Endothelial cell of umbilical vein (primary cell): Measurements from ENCODE around the gene ATXN1. TPM values are rescaled to one million over a fixed set of nuclear protein-coding genes. Genes with fewer than 3 reads are reported as not detected.

Experiments used
- BruUV-seq: library from RNA; stranded (reverse); fragments of 400-500 nt; replicated peaks from 2 replicates; lab custom pipeline; 2021; lab: Mats Ljungman, UMichigan
- CTCF ChIA-PET: fragments of 300-600, 350-600 bp; sonication (Branson Sonifier 250); formaldehyde crosslinking; loops from one replicate; lab custom pipeline; 2021; ENCODE audit warnings: antibody characterized with exemption, inconsistent platforms; lab: Charles Lee
- POLR2A ChIA-PET: fragments of 300-600, 350-600 bp; sonication (Branson Sonifier 250); formaldehyde crosslinking; loops from one replicate; lab custom pipeline; 2021; ENCODE audit warnings: antibody characterized with exemption, inconsistent platforms; lab: Charles Lee
- DNase-seq: peaks from one replicate; pipeline ENCODE4 v3.0.0-alpha.2; 2011; ENCODE audit warnings: low read depth, low spot score
- FAIRE-seq: peaks from 2 replicates; lab custom pipeline; 2011; peaks lifted over from hg19 to GRCh38; lab: Jason Lieb, UNC
- H2AFZ ChIP-seq: 2 replicates; pipeline ENCODE4 v1.6.0; 2012; ENCODE audit warnings: low read depth, low read length, control low read depth, inconsistent platforms
- H3K27ac ChIP-seq: 2 replicates; pipeline ENCODE4 v1.5.1; 2011; ENCODE audit warnings: low read depth, mild to moderate bottlenecking, control low read depth, low read length, moderate library complexity; ENCODE audit not compliant: insufficient read depth
- H3K27me3 ChIP-seq, 2 experiments: 2 replicates each; pipeline versions ENCODE4 v1.6.0 to v1.6.1; 2011; ENCODE audit warnings: low read length in 2 of 2, mixed read lengths in 1 of 2; ENCODE audit not compliant: control insufficient read depth in 2 of 2, insufficient read depth in 2 of 2
- H3K36me3 ChIP-seq, 2 experiments: 2 replicates in 1 of 2; 3 replicates in 1 of 2; pipeline ENCODE4 v1.5.1; 2011; ENCODE audit warnings: low read length in 2 of 2, mild to moderate bottlenecking in 1 of 2, moderate library complexity in 1 of 2; ENCODE audit not compliant: control insufficient read depth in 2 of 2, insufficient read depth in 2 of 2; ENCODE audit errors: extremely low read depth in 1 of 2
- H3K4me1 ChIP-seq: 3 replicates; pipeline ENCODE4 v1.5.1; 2011; ENCODE audit warnings: mild to moderate bottlenecking, low read length; ENCODE audit not compliant: control insufficient read depth, insufficient read depth; ENCODE audit errors: extremely low read depth
- H3K4me2 ChIP-seq: 2 replicates; pipeline ENCODE4 v1.6.1; 2011; ENCODE audit warnings: low read length, control low read depth, mixed read lengths; ENCODE audit not compliant: insufficient read depth
- H3K4me3 ChIP-seq, 3 experiments: fragments of 200-600 bp in 1 of 3; sonication (generic), shearing (Covaris generic) in 1 of 3; replicated peaks in 1 of 3; 2 replicates each; pipeline ENCODE4 v1.5.1; 2011 to 2016; ENCODE audit warnings: control low read depth in 3 of 3, low read length in 3 of 3, mild to moderate bottlenecking in 2 of 3, inconsistent platforms in 1 of 3, low read depth in 1 of 3, moderate library complexity in 1 of 3; ENCODE audit not compliant: insufficient read depth in 1 of 3
- H3K79me2 ChIP-seq: 2 replicates; pipeline ENCODE4 v1.6.0; 2012; ENCODE audit warnings: low read length, inconsistent platforms; ENCODE audit not compliant: control insufficient read depth, insufficient read depth
- H3K9ac ChIP-seq: replicated peaks from 2 replicates; pipeline ENCODE3; 2011; ENCODE audit warnings: low read length, control low read depth; ENCODE audit not compliant: insufficient read depth; ENCODE audit errors: extremely low read depth
- H3K9me1 ChIP-seq: replicated peaks from 3 replicates; pipeline ENCODE4 v1.6.0; 2011; ENCODE audit warnings: mild to moderate bottlenecking, low read length; ENCODE audit not compliant: control insufficient read depth, insufficient read depth; ENCODE audit errors: extremely low read depth
- H3K9me3 ChIP-seq: replicated peaks from 2 replicates; pipeline ENCODE4 v1.5.1; 2012; ENCODE audit warnings: low read length, inconsistent platforms; ENCODE audit not compliant: control insufficient read depth, insufficient read depth
- H4K20me1 ChIP-seq: replicated peaks from 2 replicates; pipeline ENCODE3; 2011; ENCODE audit warnings: mild to moderate bottlenecking, low read length; ENCODE audit not compliant: control insufficient read depth, insufficient read depth; ENCODE audit errors: extremely low read depth
- CTCF ChIP-seq, 2 donors: IDR thresholded peaks; 1 replicate in 1 of 2; 2 replicates in 1 of 2; pipeline ENCODE4 v1.5.1; 2011; ENCODE audit warnings: low read length in 2 of 2, mild to moderate bottlenecking in 2 of 2, moderate library complexity in 2 of 2, control low read depth in 1 of 2, inconsistent platforms in 1 of 2, low read depth in 1 of 2; ENCODE audit not compliant: insufficient read depth in 1 of 2; ENCODE audit errors: extremely low read depth in 1 of 2
- EZH2 ChIP-seq: IDR thresholded peaks from 2 replicates; pipeline ENCODE4 v1.6.1; 2012; ENCODE audit warnings: borderline replicate concordance, low read depth, mild to moderate bottlenecking, moderate library complexity, low read length, inconsistent platforms; ENCODE audit not compliant: severe bottlenecking
- FOS ChIP-seq: IDR thresholded peaks from 2 replicates; pipeline ENCODE4 v1.6.1; 2011; ENCODE audit warnings: mild to moderate bottlenecking, low read length, moderate library complexity, borderline replicate concordance; ENCODE audit not compliant: insufficient read depth
- GATA2 ChIP-seq: IDR thresholded peaks from 2 replicates; pipeline ENCODE4 v1.7.0; 2011; ENCODE audit warnings: low read depth, mild to moderate bottlenecking, moderate library complexity, mixed read lengths, low read length; ENCODE audit not compliant: insufficient read length, insufficient read depth
- JUN ChIP-seq: IDR thresholded peaks from 2 replicates; pipeline ENCODE4 v1.6.1; 2011; ENCODE audit warnings: borderline replicate concordance, low read depth; ENCODE audit not compliant: insufficient read length, insufficient read depth
- MAX ChIP-seq: IDR thresholded peaks from 2 replicates; pipeline ENCODE4 v1.6.1; 2011; ENCODE audit not compliant: insufficient read depth, insufficient read length
- MYC ChIP-seq: IDR thresholded peaks from one replicate; pipeline ENCODE4 v1.6.1; 2011; ENCODE audit warnings: mild to moderate bottlenecking, low read depth, low read length
- POLR2A ChIP-seq: IDR thresholded peaks from 2 replicates; pipeline ENCODE4 v1.6.1; 2012; ENCODE audit warnings: low read depth, mild to moderate bottlenecking, control low read depth, low read length
- POLR2AphosphoS5 ChIP-seq: IDR thresholded peaks from 2 replicates; pipeline ENCODE4 v1.6.1; 2012; ENCODE audit warnings: low read depth, mild to moderate bottlenecking, control low read depth, low read length, moderate library complexity; ENCODE audit not compliant: insufficient read depth
- dilution Hi-C: fragments of 300-500 bp; cut with MboI; formaldehyde crosslinking; loops from one replicate; pipeline ENCODE4 v1.15.0; 2019; ENCODE audit warnings: low sequenced_read_pairs; ENCODE audit not compliant: extremely low pct_ligation_motif_present
- intact Hi-C: fragments of 100-400 bp; cut with micrococcal nuclease; formaldehyde crosslinking; loops from one replicate; pipeline ENCODE4 v1.10.0; 2022
- polyA plus RNA-seq, 4 experiments: library from polyadenylated mRNA; depleted of rRNA in 3 of 4; stranded (reverse) in 3 of 4; unstranded in 1 of 4; fragments of >200 nt; gene quantifications; 2 replicates each; pipeline versions ENCODE4 v1.2.1 to v1.2.3, GENCODE V29; 2011 to 2012; ENCODE audit warnings: missing spikeins in 1 of 4
- total RNA-seq: library from RNA; stranded (reverse); gene quantifications from 2 replicates; pipeline ENCODE4 v1.2.3, GENCODE V29; 2021

Gene ATXN1
- total and polyA plus RNA-seq, 2 donors (not counting 3 experiments of a cell fraction or from before 2014, with no cell fraction given): 16.4 to 33.0 TPM

GRCh38 chr6:16583144-16583762 is 178.0 kb downstream of the ATXN1 start:
- CTCF ChIA-PET: interaction anchor here (1.3 kb wide), 2 partner anchors 55 to 178 kb away, joined by 3 read pairs; partner anchors contain the start of gene ATXN1
- intact Hi-C loops: no loop called here
- H2AFZ ChIP-seq: no peak overlapping the region

More at GRCh38 chr6:16583144-16583762, 178.0 kb downstream of the ATXN1 start:
- dilution Hi-C loops: no loop called here
- Histone ChIP-seq H3K4me2 (no peak overlapping the region), H4K20me1 (no peaks in the 10 kb centered on the region), H3K27me3 (no peaks in the 10 kb centered on the region), H3K27ac (no peak overlapping the region), H3K36me3 (peaks cover 0 to 6% of the 10 kb centered on the region in 2 experiments), H3K4me1 (no peaks in the 10 kb centered on the region), H3K4me3 (no peak overlapping the region), H3K9me1 (peaks cover 3% of the 10 kb centered on the region), H3K9me3 (no peaks in the 10 kb centered on the region), H3K79me2 (no peaks in the 10 kb centered on the region), H3K9ac (no peak overlapping the region)
- DNase-seq (no peak), FAIRE-seq (no peak)
- POLR2A ChIA-PET: no interaction called here
- no TSS peak for BruUV-seq
- TF ChIP-seq FOS: no peak
- TF ChIP-seq MYC: no peak
- no peak for TF ChIP-seq EZH2
- no peak for TF ChIP-seq GATA2
- no peak for TF ChIP-seq MAX
- TF ChIP-seq JUN: no peak
- TF ChIP-seq CTCF (IDR thresholded peaks at IDR 0.05; ENCODE audit: extremely low read depth in 1 of 2, insufficient read depth in 1 of 2, low read depth in 1 of 2, low read length in 2 of 2): no peak
- no peak for TF ChIP-seq POLR2AphosphoS5
- no peak for TF ChIP-seq POLR2A
